Activated CD4-positive, alpha-beta T cell treated with anti-CD3 and anti-CD28 coated beads, Interleukin-2, amount 50 U/mL, for 24 hours (primary cell): ENCODE measurements around the gene FBL.

ENCODE experiments used
- DNase-seq, 2 donors: peaks; one replicate each; pipeline ENCODE4 v3.0.0-alpha.2; 2020; ENCODE audit warnings: low read depth in 1 of 2, low spot score in 1 of 2

Gene FBL

DNA sequence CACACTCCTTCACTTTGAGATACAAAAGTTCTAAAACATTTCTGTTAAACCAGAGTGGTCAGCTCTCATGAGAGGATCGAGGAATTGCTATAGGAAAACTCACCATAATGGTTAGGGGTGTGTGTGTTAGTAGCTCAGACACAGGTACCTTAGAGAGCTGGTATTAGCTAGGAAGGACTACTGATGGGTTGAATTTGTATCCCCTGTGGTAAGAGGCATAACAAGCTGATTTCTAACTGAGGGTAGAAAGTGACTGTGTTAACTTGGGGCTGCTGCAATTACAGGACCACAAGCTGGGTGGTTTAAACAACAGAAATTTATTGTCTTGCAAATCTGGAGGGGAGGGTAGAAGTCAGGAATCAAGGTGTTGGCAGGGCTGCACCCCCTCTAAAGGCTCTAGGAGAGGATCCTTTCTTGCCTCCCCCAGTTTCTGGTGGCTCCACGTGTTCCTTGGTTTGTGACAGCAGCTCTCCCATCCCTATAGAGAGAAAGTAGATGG is 50.1 kb downstream of the FBL start:
- DNase-seq: no peak

DNA sequence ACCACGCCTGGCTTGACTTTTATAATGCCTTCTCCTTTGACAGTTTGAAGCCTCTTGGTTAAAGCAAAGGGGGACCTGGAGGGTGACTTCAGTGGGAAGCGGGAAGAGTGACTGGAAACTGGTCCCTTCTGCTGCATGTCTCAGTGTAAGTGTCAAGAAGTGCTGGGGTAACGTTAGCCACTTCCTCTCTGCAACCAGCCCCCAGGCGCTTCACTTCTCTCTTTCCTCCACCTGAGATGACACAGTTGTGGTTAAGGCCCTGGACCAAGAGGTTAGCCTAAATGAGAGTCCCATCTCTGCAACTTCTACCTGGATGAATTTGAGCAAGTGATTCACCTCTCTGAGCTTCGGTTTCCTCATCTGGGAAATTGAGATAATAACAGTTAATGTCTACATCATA is 51.2 kb downstream of the FBL start:
- DNase-seq: no peak

DNA sequence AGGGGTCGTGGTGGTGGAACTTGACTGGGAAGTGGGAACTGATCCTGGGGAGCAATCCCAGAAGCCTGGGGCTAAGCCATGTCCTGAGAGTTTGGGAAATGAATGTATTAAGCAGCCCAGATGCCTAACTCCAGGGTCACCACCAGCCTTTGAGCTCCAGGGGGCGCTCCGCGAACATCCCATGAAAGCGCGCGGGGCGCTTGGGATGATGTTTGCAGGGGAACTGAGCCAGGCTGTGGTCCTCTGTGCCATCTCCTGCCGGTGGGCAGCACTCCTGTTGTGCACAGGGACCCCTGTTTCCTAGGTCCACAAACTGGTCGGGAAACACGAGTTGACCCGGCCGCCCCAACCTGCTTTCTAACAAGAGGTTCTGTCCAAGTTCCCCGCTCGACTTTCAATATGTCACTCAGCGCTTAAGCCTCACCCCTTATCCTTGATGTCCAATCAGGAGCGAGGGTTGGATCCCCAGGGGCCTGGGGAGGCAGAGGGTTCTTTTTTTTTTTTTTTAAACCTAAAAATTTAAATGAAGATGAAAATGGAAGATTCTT is 53.1 kb downstream of the FBL start:
- peak; percentile 59 to 69 for DNase-seq

DNA sequence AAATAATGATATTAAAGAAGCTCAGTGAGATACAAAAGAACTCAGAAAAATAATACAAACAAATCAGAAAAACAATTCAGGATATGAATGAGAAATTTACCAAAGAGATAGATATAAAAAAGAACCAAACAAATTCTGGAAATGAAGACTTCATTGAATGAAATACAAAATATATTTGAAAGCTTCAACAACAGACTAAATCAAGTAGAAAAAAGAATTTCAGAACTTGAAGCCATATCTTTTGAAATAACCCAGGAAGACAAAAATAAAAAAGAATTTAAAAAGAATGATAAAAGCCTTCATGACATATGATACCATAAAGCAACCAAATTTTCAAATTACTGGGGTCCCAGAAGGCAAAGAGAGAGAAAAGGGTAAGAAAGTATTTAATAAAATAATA is 57.9 kb downstream of the FBL start:
- no peak for DNase-seq
